Breast epithelium (tissue), 3 donors: ENCODE measurements around the gene FHL1.

Experiments used
- CTCF ChIP-seq, 3 donors: fragments of 450-650 bp; IDR thresholded peaks; one replicate each; pipeline ENCODE4 v1.5.1; 2016 to 2017; ENCODE audit warnings: antibody characterized with exemption in 3 of 3, mild to moderate bottlenecking in 3 of 3, moderate library complexity in 3 of 3
- POLR2AphosphoS5 ChIP-seq, 3 donors: sonication (generic); formaldehyde crosslinking; IDR thresholded peaks; one replicate each; pipeline ENCODE4 v1.6.1; 2017; ENCODE audit warnings: antibody characterized with exemption in 3 of 3

GRCh38 chrX:136220540-136220939 lies 73.2 kb downstream of the FHL1 start:
- TF ChIP-seq POLR2AphosphoS5 (IDR thresholded peaks at IDR 0.05) (no peak), CTCF (IDR thresholded peaks at IDR 0.05) (no peak)
